ENCODE results near the gene SLC25A52. TPM values are rescaled to one million over a fixed set of nuclear protein-coding genes. Genes with fewer than 3 reads are reported as not detected.
A peak's percentile ranks its signal among the peaks of the same experiment; 100 is the strongest.

The SLC25A52 gene
- total and polyA plus RNA-seq, 9 of the 15 experiments (the other 6 are each of a cell fraction or from before 2014, with no cell fraction given): not detected

GRCh38 chr18:31722369-31722957 lies 38.2 kb downstream of the SLC25A52 start (continued):
- TF ChIP-seq REST (IDR thresholded peaks at IDR 0.05; ENCODE audit: borderline replicate concordance) (peak; percentile 70; the same call in 1 of the 2 replicates), REST (CRISPR knock-in tag; IDR thresholded peaks at IDR 0.05; ENCODE audit: low read depth) (no peak), FOXJ2 (tag; IDR thresholded peaks at IDR 0.05) (no peak), RAD21 (CRISPR knock-in tag; conservative IDR thresholded peaks at IDR 0.05 in 1 of 2, IDR thresholded peaks at IDR 0.05 in 1 of 2) (peak; percentile 79 to 90), FOSL1 (tag; conservative IDR thresholded peaks at IDR 0.05) (no peak), MCM2 (IDR thresholded peaks at IDR 0.05; ENCODE audit: low read depth) (no peak), CEBPG (CRISPR knock-in tag; IDR thresholded peaks at IDR 0.05) (no peak), CEBPG (tag; conservative IDR thresholded peaks at IDR 0.05 in 1 of 2, IDR thresholded peaks at IDR 0.05 in 1 of 2) (peak in 1 of 2 experiments; percentile 3; a peak in 1 of 4 replicates), CEBPZ (IDR thresholded peaks at IDR 0.05; ENCODE audit: borderline replicate concordance, low read depth, low read length) (no peak), MAX (CRISPR knock-in tag; IDR thresholded peaks at IDR 0.05) (no peak), FOXK1 (CRISPR knock-in tag; IDR thresholded peaks at IDR 0.05; ENCODE audit: borderline replicate concordance) (no peak), ZNF431 (CRISPR knock-in tag; IDR thresholded peaks at IDR 0.05) (no peak), PREB (CRISPR knock-in tag; IDR thresholded peaks at IDR 0.05) (no peak), TARDBP (IDR thresholded peaks at IDR 0.05) (no peak), PML (IDR thresholded peaks at IDR 0.05; ENCODE audit: low read length) (no peak), ZFPM2 (CRISPR knock-in tag; IDR thresholded peaks at IDR 0.05) (no peak)

Measured in K562 (cell line).